ENCODE results near the gene SPINK2.

DNA sequence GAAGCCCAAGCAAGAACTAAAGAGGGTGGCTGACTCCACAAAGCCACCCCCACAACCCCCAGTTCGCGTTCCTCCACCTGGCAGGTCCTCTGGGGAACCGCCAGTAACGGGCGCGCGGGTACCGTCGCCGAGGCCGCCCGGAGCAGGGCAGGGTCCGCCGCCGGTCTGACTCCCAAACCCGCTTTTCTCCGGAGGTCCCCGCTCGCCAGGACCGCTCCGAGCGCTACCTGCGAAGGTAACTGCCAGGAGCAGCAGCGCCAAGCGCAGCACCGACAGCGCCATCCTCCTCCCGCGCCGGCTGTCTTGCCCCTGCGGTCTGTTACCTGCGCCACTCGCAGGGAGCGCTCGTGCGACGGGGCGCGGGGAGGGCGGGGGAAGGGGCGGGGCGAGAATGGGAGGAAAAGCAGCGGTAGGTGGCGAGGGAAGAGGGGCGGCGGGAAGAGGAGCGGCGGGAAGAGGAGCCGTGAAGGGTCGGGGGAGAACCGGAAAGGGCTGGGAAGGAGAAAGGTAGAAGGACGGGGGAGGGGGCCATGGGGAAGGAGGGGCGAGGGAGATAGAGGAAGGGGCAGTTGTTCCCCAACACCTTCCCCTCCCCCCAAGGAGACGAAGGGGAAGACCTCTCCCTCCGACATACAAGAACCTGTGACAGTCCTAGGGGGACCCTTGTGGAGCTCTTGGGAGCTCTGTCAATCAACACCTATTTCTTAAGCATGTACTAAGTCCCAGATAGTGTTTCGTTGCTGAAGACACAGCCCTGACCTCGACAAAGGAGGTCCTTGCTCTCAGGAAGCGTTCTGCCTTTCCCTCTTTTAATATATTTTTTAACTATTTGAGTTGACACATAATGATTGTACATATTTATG is at the start of gene SPINK2:
- TF ChIP-seq, protein P1, sequence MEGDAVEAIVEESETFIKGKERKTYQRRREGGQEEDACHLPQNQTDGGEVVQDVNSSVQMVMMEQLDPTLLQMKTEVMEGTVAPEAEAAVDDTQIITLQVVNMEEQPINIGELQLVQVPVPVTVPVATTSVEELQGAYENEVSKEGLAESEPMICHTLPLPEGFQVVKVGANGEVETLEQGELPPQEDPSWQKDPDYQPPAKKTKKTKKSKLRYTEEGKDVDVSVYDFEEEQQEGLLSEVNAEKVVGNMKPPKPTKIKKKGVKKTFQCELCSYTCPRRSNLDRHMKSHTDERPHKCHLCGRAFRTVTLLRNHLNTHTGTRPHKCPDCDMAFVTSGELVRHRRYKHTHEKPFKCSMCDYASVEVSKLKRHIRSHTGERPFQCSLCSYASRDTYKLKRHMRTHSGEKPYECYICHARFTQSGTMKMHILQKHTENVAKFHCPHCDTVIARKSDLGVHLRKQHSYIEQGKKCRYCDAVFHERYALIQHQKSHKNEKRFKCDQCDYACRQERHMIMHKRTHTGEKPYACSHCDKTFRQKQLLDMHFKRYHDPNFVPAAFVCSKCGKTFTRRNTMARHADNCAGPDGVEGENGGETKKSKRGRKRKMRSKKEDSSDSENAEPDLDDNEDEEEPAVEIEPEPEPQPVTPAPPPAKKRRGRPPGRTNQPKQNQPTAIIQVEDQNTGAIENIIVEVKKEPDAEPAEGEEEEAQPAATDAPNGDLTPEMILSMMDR (IDR thresholded peaks at IDR 0.05; ENCODE audit: low read depth, low read length): no peak
- no peak for TF ChIP-seq POLR2A (IDR thresholded peaks at IDR 0.05; ENCODE audit: extremely low read depth, insufficient read length)
